Heart left ventricle (tissue), 13 donors: ENCODE measurements around the gene SNN.

ENCODE experiments used
- POLR2A ChIP-seq, 2 donors: fragments of 450-650 bp; IDR thresholded peaks; one replicate each; pipeline ENCODE4 v1.6.1; 2017; ENCODE audit warnings: antibody characterized with exemption in 2 of 2, mild to moderate bottlenecking in 2 of 2, moderate library complexity in 2 of 2
- TF ChIP-seq, protein P1 (sequence below), 12 donors: fragments of 200-600 bp; sonication (generic) in 4 of 12; IDR thresholded peaks; one replicate each; pipeline versions ENCODE4 v1.5.0 to v1.8.0; 2018 to 2022; ENCODE audit warnings: antibody characterized with exemption in 12 of 12, mild to moderate bottlenecking in 5 of 12
- donor health status: ischemic (EF 13 %, LVEDD 7.1; RV severe dilation, severe dysfunction).
- donor health status: DM: no; HTN: yes; CAD: no.
- donor health status: DM: no; HTN: no; CAD: no.
- donor health status: ischemic (EF 25% LVEDD 6.9; RV normal size, moderate dysfunction).
- donor health status: ischemic (EF 25% LVEDD 5.7; RV mildly dilated, moderate dysfunction).
- donor health status: ischemic (EF 35%, LVEDD 5.7; RV mildly dilated, moderate dysfunction).
- donor health status: nonischemic (EF 11% LVEDD 7.7; RV severe dilation, severe dysfunction).
- donor health status: DM: yes; HTN: yes; CAD: no.
- donor health status: PGD.
- donor health status: ischemic (EF 29% LVEDD 5.4; RV normal size, mild dysfunction).
- donor health status: nonischemic (EF 23%, LVEDD 6.1; RV moderate dilation, normal function).

GRCh38 chr16:11636172-11636721 is 32.0 kb upstream of the SNN start:
- TF ChIP-seq POLR2A (IDR thresholded peaks at IDR 0.05) = no peak
- TF ChIP-seq, protein P1, sequence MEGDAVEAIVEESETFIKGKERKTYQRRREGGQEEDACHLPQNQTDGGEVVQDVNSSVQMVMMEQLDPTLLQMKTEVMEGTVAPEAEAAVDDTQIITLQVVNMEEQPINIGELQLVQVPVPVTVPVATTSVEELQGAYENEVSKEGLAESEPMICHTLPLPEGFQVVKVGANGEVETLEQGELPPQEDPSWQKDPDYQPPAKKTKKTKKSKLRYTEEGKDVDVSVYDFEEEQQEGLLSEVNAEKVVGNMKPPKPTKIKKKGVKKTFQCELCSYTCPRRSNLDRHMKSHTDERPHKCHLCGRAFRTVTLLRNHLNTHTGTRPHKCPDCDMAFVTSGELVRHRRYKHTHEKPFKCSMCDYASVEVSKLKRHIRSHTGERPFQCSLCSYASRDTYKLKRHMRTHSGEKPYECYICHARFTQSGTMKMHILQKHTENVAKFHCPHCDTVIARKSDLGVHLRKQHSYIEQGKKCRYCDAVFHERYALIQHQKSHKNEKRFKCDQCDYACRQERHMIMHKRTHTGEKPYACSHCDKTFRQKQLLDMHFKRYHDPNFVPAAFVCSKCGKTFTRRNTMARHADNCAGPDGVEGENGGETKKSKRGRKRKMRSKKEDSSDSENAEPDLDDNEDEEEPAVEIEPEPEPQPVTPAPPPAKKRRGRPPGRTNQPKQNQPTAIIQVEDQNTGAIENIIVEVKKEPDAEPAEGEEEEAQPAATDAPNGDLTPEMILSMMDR (IDR thresholded peaks at IDR 0.05) = no peak
